HEK293 (cell line): ENCODE data around the gene MTUS2.

Experiments
- CTCF ChIP-seq: fragments of 450-650 bp; formaldehyde crosslinking; IDR thresholded peaks from 2 replicates; pipeline ENCODE4 v1.5.1; 2016; ENCODE audit warnings: missing biosample characterization, missing genetic modification characterization
- SETDB1 ChIP-seq: IDR thresholded peaks from one replicate; pipeline ENCODE4 v1.6.1; 2017; ENCODE audit warnings: mild to moderate bottlenecking, low read length, moderate library complexity, mixed read lengths; ENCODE audit not compliant: insufficient read length
- YY1 ChIP-seq: fragments of 450-650 bp; formaldehyde crosslinking; IDR thresholded peaks from 2 replicates; pipeline ENCODE4 v1.5.1; 2018; ENCODE audit warnings: missing biosample characterization, missing genetic modification characterization
- ZNF639 ChIP-seq: fragments of 450-650 bp; formaldehyde crosslinking; IDR thresholded peaks from 2 replicates; pipeline ENCODE4 v1.5.1; 2016; ENCODE audit warnings: missing biosample characterization, missing genetic modification characterization
- ZNF664 ChIP-seq: fragments of 450-650 bp; formaldehyde crosslinking; IDR thresholded peaks from 2 replicates; pipeline ENCODE4 v1.5.1; 2016; ENCODE audit warnings: missing biosample characterization, missing genetic modification characterization
- TF ChIP-seq, protein P1 (sequence below): fragments of 450-650 bp; formaldehyde crosslinking; IDR thresholded peaks from 2 replicates; pipeline ENCODE4 v1.5.1; 2017; ENCODE audit warnings: missing biosample characterization, mild to moderate bottlenecking, missing genetic modification characterization, moderate library complexity
- TF ChIP-seq, protein P2 (sequence below): fragments of 450-650 bp; formaldehyde crosslinking; IDR thresholded peaks from 2 replicates; pipeline ENCODE4 v1.5.1; 2017; ENCODE audit warnings: missing biosample characterization, missing genetic modification characterization
- TF ChIP-seq, protein P3 (sequence below): fragments of 450-650 bp; formaldehyde crosslinking; conservative IDR thresholded peaks from 2 replicates; pipeline ENCODE4 v1.5.1; 2016; ENCODE audit warnings: low read depth, missing biosample characterization, missing genetic modification characterization

GRCh38 chr13:29125191-29125933 is 305.2 kb downstream of the MTUS2 start:
- TF ChIP-seq ZNF639 (tag by site-specific recombination) (no peak), CTCF (tag by site-specific recombination) (no peak), SETDB1 (no peak), YY1 (no peak), ZNF664 (tag by site-specific recombination) (no peak)
- TF ChIP-seq, protein P1, sequence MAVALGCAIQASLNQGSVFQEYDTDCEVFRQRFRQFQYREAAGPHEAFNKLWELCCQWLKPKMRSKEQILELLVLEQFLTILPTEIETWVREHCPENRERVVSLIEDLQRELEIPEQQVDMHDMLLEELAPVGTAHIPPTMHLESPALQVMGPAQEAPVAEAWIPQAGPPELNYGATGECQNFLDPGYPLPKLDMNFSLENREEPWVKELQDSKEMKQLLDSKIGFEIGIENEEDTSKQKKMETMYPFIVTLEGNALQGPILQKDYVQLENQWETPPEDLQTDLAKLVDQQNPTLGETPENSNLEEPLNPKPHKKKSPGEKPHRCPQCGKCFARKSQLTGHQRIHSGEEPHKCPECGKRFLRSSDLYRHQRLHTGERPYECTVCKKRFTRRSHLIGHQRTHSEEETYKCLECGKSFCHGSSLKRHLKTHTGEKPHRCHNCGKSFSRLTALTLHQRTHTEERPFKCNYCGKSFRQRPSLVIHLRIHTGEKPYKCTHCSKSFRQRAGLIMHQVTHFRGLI: no peak
- TF ChIP-seq, protein P2, sequence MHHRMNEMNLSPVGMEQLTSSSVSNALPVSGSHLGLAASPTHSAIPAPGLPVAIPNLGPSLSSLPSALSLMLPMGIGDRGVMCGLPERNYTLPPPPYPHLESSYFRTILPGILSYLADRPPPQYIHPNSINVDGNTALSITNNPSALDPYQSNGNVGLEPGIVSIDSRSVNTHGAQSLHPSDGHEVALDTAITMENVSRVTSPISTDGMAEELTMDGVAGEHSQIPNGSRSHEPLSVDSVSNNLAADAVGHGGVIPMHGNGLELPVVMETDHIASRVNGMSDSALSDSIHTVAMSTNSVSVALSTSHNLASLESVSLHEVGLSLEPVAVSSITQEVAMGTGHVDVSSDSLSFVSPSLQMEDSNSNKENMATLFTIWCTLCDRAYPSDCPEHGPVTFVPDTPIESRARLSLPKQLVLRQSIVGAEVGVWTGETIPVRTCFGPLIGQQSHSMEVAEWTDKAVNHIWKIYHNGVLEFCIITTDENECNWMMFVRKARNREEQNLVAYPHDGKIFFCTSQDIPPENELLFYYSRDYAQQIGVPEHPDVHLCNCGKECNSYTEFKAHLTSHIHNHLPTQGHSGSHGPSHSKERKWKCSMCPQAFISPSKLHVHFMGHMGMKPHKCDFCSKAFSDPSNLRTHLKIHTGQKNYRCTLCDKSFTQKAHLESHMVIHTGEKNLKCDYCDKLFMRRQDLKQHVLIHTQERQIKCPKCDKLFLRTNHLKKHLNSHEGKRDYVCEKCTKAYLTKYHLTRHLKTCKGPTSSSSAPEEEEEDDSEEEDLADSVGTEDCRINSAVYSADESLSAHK (tag by site-specific recombination): no peak
- TF ChIP-seq, protein P3, sequence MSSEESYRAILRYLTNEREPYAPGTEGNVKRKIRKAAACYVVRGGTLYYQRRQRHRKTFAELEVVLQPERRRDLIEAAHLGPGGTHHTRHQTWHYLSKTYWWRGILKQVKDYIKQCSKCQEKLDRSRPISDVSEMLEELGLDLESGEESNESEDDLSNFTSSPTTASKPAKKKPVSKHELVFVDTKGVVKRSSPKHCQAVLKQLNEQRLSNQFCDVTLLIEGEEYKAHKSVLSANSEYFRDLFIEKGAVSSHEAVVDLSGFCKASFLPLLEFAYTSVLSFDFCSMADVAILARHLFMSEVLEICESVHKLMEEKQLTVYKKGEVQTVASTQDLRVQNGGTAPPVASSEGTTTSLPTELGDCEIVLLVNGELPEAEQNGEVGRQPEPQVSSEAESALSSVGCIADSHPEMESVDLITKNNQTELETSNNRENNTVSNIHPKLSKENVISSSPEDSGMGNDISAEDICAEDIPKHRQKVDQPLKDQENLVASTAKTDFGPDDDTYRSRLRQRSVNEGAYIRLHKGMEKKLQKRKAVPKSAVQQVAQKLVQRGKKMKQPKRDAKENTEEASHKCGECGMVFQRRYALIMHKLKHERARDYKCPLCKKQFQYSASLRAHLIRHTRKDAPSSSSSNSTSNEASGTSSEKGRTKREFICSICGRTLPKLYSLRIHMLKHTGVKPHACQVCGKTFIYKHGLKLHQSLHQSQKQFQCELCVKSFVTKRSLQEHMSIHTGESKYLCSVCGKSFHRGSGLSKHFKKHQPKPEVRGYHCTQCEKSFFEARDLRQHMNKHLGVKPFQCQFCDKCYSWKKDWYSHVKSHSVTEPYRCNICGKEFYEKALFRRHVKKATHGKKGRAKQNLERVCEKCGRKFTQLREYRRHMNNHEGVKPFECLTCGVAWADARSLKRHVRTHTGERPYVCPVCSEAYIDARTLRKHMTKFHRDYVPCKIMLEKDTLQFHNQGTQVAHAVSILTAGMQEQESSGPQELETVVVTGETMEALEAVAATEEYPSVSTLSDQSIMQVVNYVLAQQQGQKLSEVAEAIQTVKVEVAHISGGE: no peak
